Fibroblast of lung (primary cell): ENCODE measurements around the gene SEC11A. TPM values are rescaled to one million over a fixed set of nuclear protein-coding genes. Genes with fewer than 3 reads are reported as not detected.
"Not testable (repeated sequence)": the region's sequence is repeated elsewhere in the genome, so short reads cannot be mapped to it uniquely, and the experiment has no call there.

Experiments used
- DNase-seq, 2 donors: peaks; one replicate each; pipeline versions ENCODE4 v3.0.0 to v3.0.0-alpha.2; 2010; ENCODE audit warnings: low read depth in 2 of 2
- H2AFZ ChIP-seq: 2 replicates; pipeline ENCODE4 v1.5.1; 2012; ENCODE audit warnings: low read length, control low read depth, inconsistent platforms
- H3K27ac ChIP-seq: 2 replicates; pipeline ENCODE4 v1.5.1; 2011; ENCODE audit warnings: low read length, control low read depth; ENCODE audit not compliant: insufficient read depth
- H3K27me3 ChIP-seq: 2 replicates; pipeline ENCODE4 v1.5.1; 2011; ENCODE audit warnings: mild to moderate bottlenecking, low read length; ENCODE audit not compliant: control insufficient read depth, insufficient read depth
- H3K36me3 ChIP-seq: 2 replicates; pipeline ENCODE4 v1.5.1; 2011; ENCODE audit warnings: low read length; ENCODE audit not compliant: control insufficient read depth, insufficient read depth
- H3K4me1 ChIP-seq: 2 replicates; pipeline ENCODE4 v1.5.1; 2011; ENCODE audit warnings: low read length; ENCODE audit not compliant: control insufficient read depth, insufficient read depth; ENCODE audit errors: extremely low read depth
- H3K4me2 ChIP-seq: 2 replicates; pipeline ENCODE4 v1.5.1; 2011; ENCODE audit warnings: low read length, control low read depth; ENCODE audit not compliant: insufficient read depth; ENCODE audit errors: extremely low read depth
- H3K4me3 ChIP-seq, 4 experiments: fragments of 200-600 bp in 1 of 4; sonication (generic) in 1 of 4; replicated peaks in 1 of 4; 2 replicates each; pipeline ENCODE4 v1.5.1; 2011 to 2016; ENCODE audit warnings: low read length in 4 of 4, low read depth in 3 of 4, mild to moderate bottlenecking in 3 of 4, control low read depth in 2 of 4, inconsistent platforms in 1 of 4, mixed read lengths in 1 of 4; ENCODE audit not compliant: insufficient read depth in 1 of 4; ENCODE audit errors: control extremely low read depth in 1 of 4
- H3K79me2 ChIP-seq: 2 replicates; pipeline ENCODE4 v1.5.1; 2012; ENCODE audit warnings: mild to moderate bottlenecking, low read length, inconsistent platforms; ENCODE audit not compliant: control insufficient read depth, insufficient read depth
- H3K9ac ChIP-seq: 2 replicates; pipeline ENCODE4 v1.5.1; 2011; ENCODE audit warnings: mild to moderate bottlenecking, low read length, control low read depth; ENCODE audit not compliant: insufficient read depth
- H3K9me3 ChIP-seq: 2 replicates; pipeline ENCODE4 v1.5.1; 2012; ENCODE audit warnings: low read depth, low read length; ENCODE audit not compliant: control insufficient read depth, insufficient read depth
- H4K20me1 ChIP-seq: 2 replicates; pipeline ENCODE4 v1.5.1; 2011; ENCODE audit warnings: low read length; ENCODE audit not compliant: control insufficient read depth, insufficient read depth; ENCODE audit errors: extremely low read depth
- EZH2 ChIP-seq: IDR thresholded peaks from 2 replicates; pipeline ENCODE4 v1.5.1; 2012; ENCODE audit warnings: low read length, control low read depth, mild to moderate bottlenecking; ENCODE audit errors: missing control alignments
- polyA plus RNA-seq, 2 donors: library from polyadenylated mRNA; depleted of rRNA in 1 of 2; stranded (reverse) in 1 of 2; unstranded in 1 of 2; fragments of >200 nt; gene quantifications; 2 replicates each; pipeline ENCODE4 v1.2.1, GENCODE V29; 2011 to 2012; ENCODE audit warnings: missing spikeins in 1 of 2
- total RNA-seq: library from RNA; depleted of rRNA; stranded (reverse); fragments of >200 nt; gene quantifications from 2 replicates; pipeline ENCODE4 v1.2.1, GENCODE V29; 2014
- TF ChIP-seq, protein P1 (sequence below), 2 donors: IDR thresholded peaks in 1 of 2; conservative IDR thresholded peaks in 1 of 2; 1 replicate in 1 of 2; 2 replicates in 1 of 2; pipeline ENCODE4 v1.5.1; 2011 to 2012; ENCODE audit warnings: low read length in 2 of 2, control low read depth in 1 of 2, inconsistent platforms in 1 of 2, low read depth in 1 of 2, mild to moderate bottlenecking in 1 of 2

SEC11A gene
- total and polyA plus RNA-seq, 2 donors (not counting 1 experiment from before 2014, with no cell fraction given) = 243 to 263 TPM

DNA sequence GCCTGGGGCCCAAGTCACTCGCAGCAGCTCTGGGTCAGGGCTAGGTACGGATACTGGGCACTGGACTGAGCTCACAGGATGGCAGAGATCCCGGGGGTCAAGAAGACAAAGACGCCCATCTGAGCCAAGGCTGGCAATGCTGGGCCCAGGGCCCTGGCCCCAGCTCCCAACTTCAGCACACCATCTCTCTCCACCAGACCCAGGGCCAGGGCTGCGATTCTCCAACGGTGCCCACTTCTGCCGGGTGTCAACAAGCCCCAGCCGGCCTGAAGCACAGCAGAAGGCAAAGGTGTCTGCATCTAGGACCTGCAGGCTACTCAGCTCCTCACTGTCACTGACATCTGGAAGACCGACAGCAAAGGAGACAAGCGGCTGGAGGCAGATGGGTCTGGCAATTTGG is 70.4 kb downstream of the SEC11A start:
- no peaks in the 10 kb centered on the region for H3K79me2 ChIP-seq
- H3K9ac ChIP-seq = no peak overlapping the region
- no peak overlapping the region for H3K4me3 ChIP-seq
- TF ChIP-seq, protein P1, sequence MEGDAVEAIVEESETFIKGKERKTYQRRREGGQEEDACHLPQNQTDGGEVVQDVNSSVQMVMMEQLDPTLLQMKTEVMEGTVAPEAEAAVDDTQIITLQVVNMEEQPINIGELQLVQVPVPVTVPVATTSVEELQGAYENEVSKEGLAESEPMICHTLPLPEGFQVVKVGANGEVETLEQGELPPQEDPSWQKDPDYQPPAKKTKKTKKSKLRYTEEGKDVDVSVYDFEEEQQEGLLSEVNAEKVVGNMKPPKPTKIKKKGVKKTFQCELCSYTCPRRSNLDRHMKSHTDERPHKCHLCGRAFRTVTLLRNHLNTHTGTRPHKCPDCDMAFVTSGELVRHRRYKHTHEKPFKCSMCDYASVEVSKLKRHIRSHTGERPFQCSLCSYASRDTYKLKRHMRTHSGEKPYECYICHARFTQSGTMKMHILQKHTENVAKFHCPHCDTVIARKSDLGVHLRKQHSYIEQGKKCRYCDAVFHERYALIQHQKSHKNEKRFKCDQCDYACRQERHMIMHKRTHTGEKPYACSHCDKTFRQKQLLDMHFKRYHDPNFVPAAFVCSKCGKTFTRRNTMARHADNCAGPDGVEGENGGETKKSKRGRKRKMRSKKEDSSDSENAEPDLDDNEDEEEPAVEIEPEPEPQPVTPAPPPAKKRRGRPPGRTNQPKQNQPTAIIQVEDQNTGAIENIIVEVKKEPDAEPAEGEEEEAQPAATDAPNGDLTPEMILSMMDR (conservative IDR thresholded peaks at IDR 0.05 in 1 of 2, IDR thresholded peaks at IDR 0.05 in 1 of 2; ENCODE audit: low read depth in 1 of 2, low read length in 2 of 2) = no peak
- TF ChIP-seq EZH2 = no peak
- no peaks in the 10 kb centered on the region for H3K27me3 ChIP-seq
- H3K4me1 ChIP-seq = no peaks in the 10 kb centered on the region
- no peaks in the 10 kb centered on the region for H4K20me1 ChIP-seq
- H3K27ac ChIP-seq = no peak overlapping the region
- no peak overlapping the region for H2AFZ ChIP-seq
- peaks cover 36% of the 10 kb centered on the region for H3K36me3 ChIP-seq
- no peak overlapping the region for H3K4me2 ChIP-seq
- H3K9me3 ChIP-seq = no peaks in the 10 kb centered on the region
- DNase-seq = no peak

DNA sequence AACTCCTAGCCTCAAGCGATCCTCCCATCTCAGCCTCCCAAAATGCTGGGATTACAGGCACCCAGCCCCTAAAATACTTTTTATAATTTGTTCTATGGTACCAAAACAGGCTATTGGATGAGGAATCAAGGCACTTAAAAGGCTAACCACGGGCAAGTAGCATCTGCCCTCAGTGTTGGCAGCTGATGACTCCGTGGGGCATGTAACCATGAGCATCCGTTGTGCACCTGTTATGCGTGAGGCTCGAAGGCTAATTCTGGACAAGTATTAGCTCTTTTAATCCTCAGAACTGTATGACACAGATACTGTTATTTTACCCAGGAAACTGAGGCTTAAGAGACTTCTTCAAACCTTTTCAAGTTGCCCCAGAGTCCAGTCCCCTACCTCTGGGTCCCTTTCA is 72.1 kb downstream of the SEC11A start:
- no peak overlapping the region for H3K4me3 ChIP-seq
- TF ChIP-seq, protein P1 (conservative IDR thresholded peaks at IDR 0.05 in 1 of 2, IDR thresholded peaks at IDR 0.05 in 1 of 2; ENCODE audit: low read depth in 1 of 2, low read length in 2 of 2) = no peak
- TF ChIP-seq EZH2 = no peak
- no peak for DNase-seq
- H3K4me2 ChIP-seq = no peak overlapping the region
- H3K9ac ChIP-seq = no peak overlapping the region
- no peaks in the 10 kb centered on the region for H3K79me2 ChIP-seq
- H2AFZ ChIP-seq = no peak overlapping the region
- no peaks in the 10 kb centered on the region for H3K27me3 ChIP-seq
- no peaks in the 10 kb centered on the region for H3K4me1 ChIP-seq
- peaks cover 1% of the 10 kb centered on the region for H4K20me1 ChIP-seq
- no peaks in the 10 kb centered on the region for H3K9me3 ChIP-seq
- H3K27ac ChIP-seq = no peak overlapping the region
- peaks cover 43% of the 10 kb centered on the region for H3K36me3 ChIP-seq

DNA sequence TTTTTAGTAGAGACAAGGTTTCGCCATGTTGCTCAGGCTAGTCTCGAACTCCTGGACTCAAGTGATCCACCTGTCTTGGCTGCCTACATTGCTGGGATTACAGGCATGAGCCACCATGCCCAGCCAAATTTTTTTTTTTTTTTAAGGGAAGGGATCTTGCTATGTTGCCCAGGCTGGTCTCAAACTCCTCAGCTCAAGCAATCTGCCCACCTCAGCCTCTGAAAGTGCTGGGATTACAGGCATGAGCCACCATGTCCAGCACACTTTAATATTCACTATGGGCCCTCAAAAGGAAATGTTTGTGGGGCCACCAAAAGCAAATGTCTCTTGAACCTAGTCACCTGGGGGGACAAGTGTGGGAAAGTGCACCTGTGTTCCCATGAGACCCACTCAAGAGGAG is 73.3 kb downstream of the SEC11A start:
- H3K27ac ChIP-seq, H3K27me3 ChIP-seq, H3K9ac ChIP-seq, DNase-seq, H2AFZ ChIP-seq, H4K20me1 ChIP-seq, H3K79me2 ChIP-seq, H3K4me3 ChIP-seq, H3K9me3 ChIP-seq, H3K4me2 ChIP-seq, H3K4me1 ChIP-seq: not testable (repeated sequence)
- peaks cover 33% of the 10 kb centered on the region for H3K36me3 ChIP-seq

DNA sequence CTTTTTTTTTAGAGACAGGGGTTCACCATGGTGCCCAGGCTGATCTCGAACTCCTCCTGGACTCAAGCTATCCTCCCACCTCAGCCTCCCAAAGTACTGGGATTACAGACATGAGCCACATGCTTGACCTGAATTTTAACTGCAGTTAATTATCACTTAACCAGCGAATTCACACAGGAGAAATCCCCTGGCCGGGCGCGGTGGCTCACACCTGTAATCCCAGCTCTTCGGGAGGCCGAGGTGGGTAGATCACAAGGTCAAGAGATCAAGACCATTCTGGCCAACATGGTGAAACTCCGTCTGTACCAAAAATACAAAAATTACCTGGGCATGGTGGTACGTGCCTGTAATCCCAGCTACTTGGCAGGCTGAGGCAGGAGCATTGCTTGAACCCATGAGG is 74.1 kb downstream of the SEC11A start:
- not testable (repeated sequence) for H4K20me1 ChIP-seq, H3K9me3 ChIP-seq, H3K79me2 ChIP-seq, H3K9ac ChIP-seq, DNase-seq, H3K4me3 ChIP-seq, H2AFZ ChIP-seq, H3K27me3 ChIP-seq, H3K4me1 ChIP-seq, H3K27ac ChIP-seq, H3K4me2 ChIP-seq
- peaks cover 32% of the 10 kb centered on the region for H3K36me3 ChIP-seq
